Testis (tissue), 3 donors: ENCODE results near the gene FOXRED1. TPM values are rescaled to one million over a fixed set of nuclear protein-coding genes. Genes with fewer than 3 reads are reported as not detected.

ENCODE experiments used
- DNase-seq: peaks from one replicate; pipeline ENCODE4 v3.0.0-alpha.2; 2019
- H3K27ac ChIP-seq, 2 donors: fragments of 200-600 bp; sonication (generic); one replicate each; pipeline ENCODE4 v1.5.1; 2019
- H3K27me3 ChIP-seq: fragments of 200-600 bp; sonication (generic); one replicate; pipeline ENCODE4 v1.5.1; 2019
- H3K36me3 ChIP-seq: fragments of 200-600 bp; sonication (generic); one replicate; pipeline ENCODE4 v1.5.1; 2017; ENCODE audit warnings: low read depth; ENCODE audit errors: missing control alignments
- H3K4me1 ChIP-seq: fragments of 200-600 bp; sonication (generic); one replicate; pipeline ENCODE4 v1.5.1; 2019
- H3K4me3 ChIP-seq, 2 donors: fragments of 200-600 bp; sonication (generic); one replicate each; pipeline ENCODE4 v1.5.1; 2017 to 2019
- H3K9me3 ChIP-seq: fragments of 200-600 bp; sonication (generic); one replicate; pipeline ENCODE4 v1.5.1; 2017
- POLR2A ChIP-seq: fragments of 450-650 bp; IDR thresholded peaks from one replicate; pipeline ENCODE4 v1.6.1; 2017; ENCODE audit warnings: antibody characterized with exemption, mild to moderate bottlenecking, moderate library complexity
- WGBS, 2 donors: methylation state at CpG; one replicate each; pipeline ENCODE4 v1.1.5; 2018; 5-methylcytosine and 5-hydroxymethylcytosine counted together
- intact Hi-C: fragments of 100-400 bp; cut with DNase I; formaldehyde crosslinking; loops from one replicate; pipeline ENCODE4 v1.15.1; 2023; ENCODE audit warnings: low total_unique reads
- polyA plus RNA-seq: library from polyadenylated mRNA; stranded (reverse); fragments of 350-450 nt; fragmentation: Illumina TruSeq; extraction: RNeasy Lipid Tissue Mini Kit (QIAGEN cat#74804); gene quantifications from one replicate; pipeline ENCODE4 v1.2.3, GENCODE V29; 2014; ENCODE audit warnings: low read depth, low replicate concordance; ENCODE audit not compliant: insufficient read depth
- total RNA-seq, 2 donors: library from RNA; depleted of rRNA; stranded (reverse); fragments of >200 nt; gene quantifications; one replicate each; pipeline ENCODE4 v1.2.3, GENCODE V29; 2016
- TF ChIP-seq, protein P1 (sequence below), 3 experiments: fragments of 450-650 bp in 2 of 3; fragments of 200-600 bp in 1 of 3; sonication (generic) in 1 of 3; IDR thresholded peaks; one replicate each; pipeline ENCODE4 v1.5.1; 2016 to 2019; ENCODE audit warnings: antibody characterized with exemption in 3 of 3, mild to moderate bottlenecking in 2 of 3, moderate library complexity in 1 of 3

FOXRED1 gene
- total and polyA plus RNA-seq, 3 donors from 2014 or later = 31.6 to 49.4 (median 40.3) TPM

DNA sequence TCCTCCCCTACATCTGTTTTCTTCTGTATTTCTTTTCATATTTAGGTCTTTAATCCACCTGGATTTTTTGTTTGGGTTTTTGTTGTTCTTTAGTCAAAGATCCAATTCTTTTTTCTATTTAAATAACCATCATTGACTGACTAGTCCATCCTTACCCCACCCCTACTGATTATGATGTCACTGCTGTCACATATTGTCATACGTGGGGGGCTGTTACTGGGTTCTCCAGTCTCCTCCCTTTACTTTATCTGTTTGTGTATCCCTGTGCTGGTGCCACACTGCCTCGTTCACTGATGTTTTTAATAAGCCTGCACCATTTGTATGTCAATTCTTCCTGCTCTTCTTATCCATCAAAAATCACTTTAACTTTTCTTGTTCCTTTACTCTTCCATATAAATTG, 28.1 kb downstream of the FOXRED1 start:
- Histone ChIP-seq H3K4me1 (no peaks in the 10 kb centered on the region), H3K36me3 (no peaks in the 10 kb centered on the region), H3K27ac (no peak overlapping the region), H3K4me3 (no peak overlapping the region), H3K9me3 (no peaks in the 10 kb centered on the region), H3K27me3 (no peaks in the 10 kb centered on the region)
- TF ChIP-seq, protein P1, sequence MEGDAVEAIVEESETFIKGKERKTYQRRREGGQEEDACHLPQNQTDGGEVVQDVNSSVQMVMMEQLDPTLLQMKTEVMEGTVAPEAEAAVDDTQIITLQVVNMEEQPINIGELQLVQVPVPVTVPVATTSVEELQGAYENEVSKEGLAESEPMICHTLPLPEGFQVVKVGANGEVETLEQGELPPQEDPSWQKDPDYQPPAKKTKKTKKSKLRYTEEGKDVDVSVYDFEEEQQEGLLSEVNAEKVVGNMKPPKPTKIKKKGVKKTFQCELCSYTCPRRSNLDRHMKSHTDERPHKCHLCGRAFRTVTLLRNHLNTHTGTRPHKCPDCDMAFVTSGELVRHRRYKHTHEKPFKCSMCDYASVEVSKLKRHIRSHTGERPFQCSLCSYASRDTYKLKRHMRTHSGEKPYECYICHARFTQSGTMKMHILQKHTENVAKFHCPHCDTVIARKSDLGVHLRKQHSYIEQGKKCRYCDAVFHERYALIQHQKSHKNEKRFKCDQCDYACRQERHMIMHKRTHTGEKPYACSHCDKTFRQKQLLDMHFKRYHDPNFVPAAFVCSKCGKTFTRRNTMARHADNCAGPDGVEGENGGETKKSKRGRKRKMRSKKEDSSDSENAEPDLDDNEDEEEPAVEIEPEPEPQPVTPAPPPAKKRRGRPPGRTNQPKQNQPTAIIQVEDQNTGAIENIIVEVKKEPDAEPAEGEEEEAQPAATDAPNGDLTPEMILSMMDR (IDR thresholded peaks at IDR 0.05) = no peak
- TF ChIP-seq POLR2A = no peak
- WGBS, 2 donors = 70 to 81% methylated on average over 2 of the region's 2 CpGs
- no peak for DNase-seq
- intact Hi-C loops = no loop called here

DNA sequence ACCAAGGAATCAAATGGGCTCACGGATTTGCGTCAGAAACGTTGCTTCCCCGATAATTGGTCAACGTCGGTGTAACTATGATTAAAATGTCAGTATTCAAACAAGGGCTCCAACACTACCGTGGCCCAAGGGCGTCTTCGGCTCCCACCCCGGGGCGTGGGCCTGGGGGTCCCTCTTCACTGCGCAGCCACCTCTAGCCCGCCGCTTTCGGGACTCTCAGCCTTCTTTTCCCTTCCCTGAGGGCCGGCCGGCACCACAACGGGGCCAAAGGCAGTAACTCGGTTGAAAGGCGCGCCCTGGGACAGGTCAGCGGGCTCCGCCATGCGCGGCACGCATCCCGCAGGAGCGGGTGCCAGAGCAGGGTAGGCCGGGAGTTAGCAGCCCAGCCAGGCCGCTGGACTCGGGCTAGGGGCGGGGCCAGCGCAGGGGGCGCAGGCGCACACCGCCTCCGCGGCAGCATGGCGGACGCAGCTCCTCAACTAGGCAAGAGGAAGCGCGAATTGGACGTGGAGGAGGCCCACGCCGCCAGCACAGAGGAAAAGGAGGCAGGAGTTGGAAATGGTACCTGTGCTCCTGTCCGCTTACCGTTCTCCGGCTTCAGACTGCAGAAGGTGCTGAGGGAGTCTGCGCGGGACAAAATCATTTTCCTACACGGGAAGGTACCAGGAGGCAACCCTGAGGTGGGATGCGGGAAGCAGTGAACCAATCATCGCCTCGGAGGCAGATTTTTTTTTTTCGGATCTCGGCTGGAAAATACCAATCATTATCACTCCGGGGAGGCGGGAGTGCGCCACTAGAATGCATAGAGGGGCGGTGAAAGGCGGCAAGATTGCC, 34.9 kb downstream of the FOXRED1 start, which contains the start of gene DCPS:
DCPS (plus strand) TSS at position 438 of the 834 bp plus-strand sequence; CDS start at position 459, 21 bp downstream.
- DNase-seq = peak; percentile 94
- Histone ChIP-seq H3K4me1 (peaks cover 10% of the 10 kb centered on the region), H3K4me3 (peak within 1 kb of the TSS; percentile 67 to 71), H3K9me3 (no peaks in the 10 kb centered on the region), H3K36me3 (no peaks in the 10 kb centered on the region), H3K27me3 (no peaks in the 10 kb centered on the region), H3K27ac (peak within 1 kb of the TSS; percentile 81 to 87)
- 1% methylated on average over 29 to 61 of the region's 61 CpGs for WGBS, 2 donors
- intact Hi-C loops = no loop called here
- TF ChIP-seq, protein P1 (IDR thresholded peaks at IDR 0.05) = no peak
- peak; percentile 52 for TF ChIP-seq POLR2A

DNA sequence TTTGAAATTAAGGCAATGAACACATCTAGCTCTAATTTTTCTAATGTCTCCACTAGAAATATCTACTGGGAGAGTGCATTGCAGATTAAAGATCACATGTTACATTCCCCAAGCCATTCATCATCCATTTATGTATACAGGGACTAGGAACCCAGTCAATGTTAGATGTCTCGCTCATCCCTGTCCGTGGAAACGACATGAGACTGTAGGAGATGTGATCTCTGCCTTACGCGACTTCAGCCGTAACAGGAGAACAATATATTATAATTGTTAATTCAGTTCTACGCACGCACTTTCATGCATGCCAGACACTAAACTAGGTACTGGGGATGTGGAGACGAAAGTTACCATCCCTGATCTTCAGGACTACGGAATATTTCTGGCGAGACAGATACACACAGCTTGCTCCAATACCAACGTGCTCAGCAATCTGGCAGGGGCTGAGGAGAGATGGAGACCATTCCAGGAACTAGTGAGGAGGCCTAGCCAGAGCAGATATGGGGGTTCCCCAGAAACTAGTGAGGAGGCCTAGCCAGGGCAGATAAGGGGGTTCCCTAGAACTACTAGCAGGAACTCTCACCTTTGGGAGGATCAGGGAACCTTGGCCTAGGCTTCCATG, 35.6 kb downstream of the FOXRED1 start:
- H3K27me3 ChIP-seq = no peaks in the 10 kb centered on the region
- intact Hi-C loops = no loop called here
- H3K9me3 ChIP-seq = no peaks in the 10 kb centered on the region
- 14 to 27% methylated on average over 12 of the region's 12 CpGs for WGBS, 2 donors
- H3K27ac ChIP-seq = peak overlapping the region; percentile 81 to 87
- H3K4me1 ChIP-seq = peaks cover 10% of the 10 kb centered on the region
- TF ChIP-seq, protein P1 (IDR thresholded peaks at IDR 0.05) = no peak
- H3K36me3 ChIP-seq = no peaks in the 10 kb centered on the region
- DNase-seq = no peak
- H3K4me3 ChIP-seq = peak overlapping the region; percentile 67 to 71

DNA sequence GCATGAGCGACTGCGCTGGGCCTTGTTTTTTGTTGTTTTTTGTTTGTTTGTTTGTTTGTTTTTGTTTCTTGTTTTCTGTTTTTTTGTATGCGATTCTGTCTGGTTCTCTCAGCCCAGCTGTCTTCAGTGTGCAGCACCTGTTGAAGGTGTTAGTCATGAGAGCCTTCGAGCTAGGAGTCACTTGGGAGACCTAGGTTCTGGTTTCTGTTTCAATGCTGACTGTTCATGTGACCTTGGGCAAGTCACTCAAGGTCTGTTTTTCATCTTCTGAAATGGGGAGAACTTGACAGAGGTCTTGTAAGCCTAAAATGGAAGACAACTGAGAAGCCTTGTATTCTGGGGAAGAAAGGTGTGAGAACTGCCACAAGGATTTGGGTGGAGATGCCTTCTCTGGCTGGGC, 36.7 kb downstream of the FOXRED1 start:
- Histone ChIP-seq H3K4me3 (no peak overlapping the region), H3K27me3 (no peaks in the 10 kb centered on the region), H3K27ac (no peak overlapping the region), H3K4me1 (peaks cover 15% of the 10 kb centered on the region), H3K36me3 (no peaks in the 10 kb centered on the region), H3K9me3 (no peaks in the 10 kb centered on the region)
- TF ChIP-seq POLR2A = no peak
- TF ChIP-seq, protein P1 (IDR thresholded peaks at IDR 0.05) = no peak
- DNase-seq = no peak
- 90% methylated on average over 4 of the region's 4 CpGs for WGBS, 2 donors
- intact Hi-C loops = no loop called here
